MM.1S (cell line): ENCODE results near the gene SLC26A8.
"Not testable (repeated sequence)": the region's sequence is repeated elsewhere in the genome, so short reads cannot be mapped to it uniquely, and the experiment has no call there.

ENCODE experiments used
- DNase-seq: peaks from one replicate; pipeline ENCODE4 v3.0.0-alpha.2; 2015
- H2AFZ ChIP-seq: fragments of 300-600 bp; sonication (generic); 2 replicates; pipeline ENCODE4 v1.6.0; 2016; ENCODE audit warnings: antibody characterized with exemption, low read length
- H3F3A ChIP-seq: fragments of 300-600 bp; sonication (generic); 2 replicates; pipeline ENCODE4 v1.6.1; 2016; ENCODE audit warnings: mild to moderate bottlenecking, antibody characterized with exemption, low read length, moderate library complexity, mixed read lengths; ENCODE audit not compliant: insufficient read depth
- H3K27ac ChIP-seq: fragments of 300-600 bp; sonication (generic); 2 replicates; pipeline ENCODE4 v1.5.1; 2016; ENCODE audit warnings: mild to moderate bottlenecking, low read length
- H3K27me3 ChIP-seq: fragments of 300-600 bp; sonication (generic); replicated peaks from 2 replicates; pipeline ENCODE4 v1.6.0; 2016; ENCODE audit warnings: low read length; ENCODE audit not compliant: insufficient read depth
- H3K36me3 ChIP-seq: fragments of 300-600 bp; sonication (generic); replicated peaks from 2 replicates; pipeline ENCODE4 v1.6.1; 2016; ENCODE audit warnings: mild to moderate bottlenecking, low read length, mixed read lengths; ENCODE audit not compliant: insufficient read depth
- H3K4me1 ChIP-seq: fragments of 300-600 bp; sonication (generic); 2 replicates; pipeline ENCODE4 v1.6.1; 2016; ENCODE audit warnings: low read length, mixed read lengths
- H3K4me2 ChIP-seq: fragments of 300-600 bp; sonication (generic); 2 replicates; pipeline ENCODE4 v1.6.0; 2016; ENCODE audit warnings: low read depth, low read length
- H3K4me3 ChIP-seq: fragments of 300-600 bp; sonication (generic); 2 replicates; pipeline ENCODE4 v1.5.1; 2016; ENCODE audit warnings: low read length, mixed read lengths
- H3K79me2 ChIP-seq: fragments of 300-600 bp; sonication (generic); 2 replicates; pipeline ENCODE4 v1.6.1; 2016; ENCODE audit warnings: mixed run types, low read length, mixed read lengths
- H3K9ac ChIP-seq: fragments of 300-600 bp; sonication (generic); 2 replicates; pipeline ENCODE4 v1.6.1; 2016; ENCODE audit warnings: low read length, mixed read lengths
- H3K9me2 ChIP-seq: fragments of 300-600 bp; sonication (generic); replicated peaks from 2 replicates; pipeline ENCODE4 v1.6.1; 2016; ENCODE audit warnings: mild to moderate bottlenecking, low read length, mixed read lengths; ENCODE audit not compliant: insufficient read depth
- H3K9me3 ChIP-seq: fragments of 300-600 bp; sonication (generic); replicated peaks from 2 replicates; pipeline ENCODE4 v1.6.1; 2016; ENCODE audit warnings: mild to moderate bottlenecking, low read length, mixed read lengths; ENCODE audit not compliant: insufficient read depth
- H4K20me1 ChIP-seq: fragments of 300-600 bp; sonication (generic); 2 replicates; pipeline ENCODE4 v1.6.1; 2016; ENCODE audit warnings: mild to moderate bottlenecking, low read length, moderate library complexity, mixed read lengths; ENCODE audit not compliant: insufficient read depth
- CTCF ChIP-seq: fragments of 300-600 bp; sonication (generic); IDR thresholded peaks from 2 replicates; pipeline ENCODE4 v1.5.1; 2016; ENCODE audit warnings: antibody characterized with exemption, low read length, mixed read lengths
- EZH2 ChIP-seq: fragments of 300-600 bp; sonication (generic); optimal IDR thresholded peaks from 2 replicates; pipeline ENCODE3; 2017; ENCODE audit warnings: low read depth, mild to moderate bottlenecking, antibody characterized with exemption, low read length, mixed read lengths
- EZH2phosphoT487 ChIP-seq: fragments of 300-600 bp; sonication (generic); IDR thresholded peaks from 2 replicates; pipeline ENCODE4 v1.6.1; 2018; ENCODE audit warnings: antibody characterized with exemption, low read length

Gene SLC26A8

GRCh38 chr6:35916056-35916455 lies 108.4 kb downstream of the SLC26A8 start:
- H3K27ac ChIP-seq, result no peak overlapping the region
- H3K4me1 ChIP-seq, result peaks cover 8% of the 10 kb centered on the region
- no peak overlapping the region for H3K4me2 ChIP-seq
- H3K27me3 ChIP-seq, result no peaks in the 10 kb centered on the region
- H3K36me3 ChIP-seq, result peaks cover 5% of the 10 kb centered on the region
- H2AFZ ChIP-seq, result no peak overlapping the region
- H3K9ac ChIP-seq, result no peak overlapping the region
- no peaks in the 10 kb centered on the region for H3K9me3 ChIP-seq
- peaks cover 4% of the 10 kb centered on the region; the same call in 1 of the 2 replicates for H3F3A ChIP-seq
- peaks cover 89% of the 10 kb centered on the region for H3K79me2 ChIP-seq
- no peaks in the 10 kb centered on the region for H4K20me1 ChIP-seq
- H3K9me2 ChIP-seq, result no peaks in the 10 kb centered on the region
- TF ChIP-seq CTCF (no peak), EZH2phosphoT487 (no peak), EZH2 (no peak)
- no peak overlapping the region for H3K4me3 ChIP-seq
- no peak for DNase-seq

- no peak for DNase-seq
- Histone ChIP-seq H3K4me2 (no peak overlapping the region), H3K9me3 (no peaks in the 10 kb centered on the region), H3K36me3 (peaks cover 12% of the 10 kb centered on the region), H3K27ac (no peak overlapping the region), H3F3A (peaks cover 1% of the 10 kb centered on the region; the same call in 1 of the 2 replicates), H3K4me1 (peaks cover 8% of the 10 kb centered on the region), H3K9ac (no peak overlapping the region), H4K20me1 (no peaks in the 10 kb centered on the region), H3K27me3 (no peaks in the 10 kb centered on the region), H3K79me2 (peaks cover 95% of the 10 kb centered on the region), H2AFZ (no peak overlapping the region), H3K9me2 (no peaks in the 10 kb centered on the region), H3K4me3 (no peak overlapping the region)
- TF ChIP-seq CTCF (no peak), EZH2 (no peak), EZH2phosphoT487 (no peak)
These were observed 109.9 kb downstream of the SLC26A8 start for GRCh38 chr6:35914536-35914935.

GRCh38 chr6:35911871-35912653 lies 112.4 kb downstream of the SLC26A8 start:
- Histone ChIP-seq H3K9me3 (no peaks in the 10 kb centered on the region), H2AFZ (no peak overlapping the region), H3K4me2 (no peak overlapping the region), H3K4me3 (no peak overlapping the region), H3K9me2 (no peaks in the 10 kb centered on the region), H3K9ac (no peak overlapping the region), H3K27me3 (no peaks in the 10 kb centered on the region), H4K20me1 (no peaks in the 10 kb centered on the region), H3K27ac (no peak overlapping the region), H3K36me3 (peaks cover 16% of the 10 kb centered on the region), H3K79me2 (peaks cover 92% of the 10 kb centered on the region), H3K4me1 (no peaks in the 10 kb centered on the region; the same call in 1 of the 2 replicates), H3F3A (no peaks in the 10 kb centered on the region)
- no peak for DNase-seq
- TF ChIP-seq EZH2phosphoT487, result no peak
- no peak for TF ChIP-seq EZH2
- TF ChIP-seq CTCF, result no peak

GRCh38 chr6:35909571-35909970 lies 114.9 kb downstream of the SLC26A8 start:
- not testable (repeated sequence) for H3K9ac ChIP-seq, H3K9me3 ChIP-seq, H3K27ac ChIP-seq, H3K4me2 ChIP-seq, H3K9me2 ChIP-seq, H2AFZ ChIP-seq, H4K20me1 ChIP-seq, H3K27me3 ChIP-seq, H3K4me1 ChIP-seq, DNase-seq, H3K4me3 ChIP-seq, H3F3A ChIP-seq
- Histone ChIP-seq H3K36me3 (peaks cover 16% of the 10 kb centered on the region), H3K79me2 (peaks cover 96% of the 10 kb centered on the region)

- not testable (repeated sequence) for H3K4me3 ChIP-seq, H3K27ac ChIP-seq, H3K9ac ChIP-seq, H3K4me2 ChIP-seq, H3K9me2 ChIP-seq, H3K27me3 ChIP-seq, DNase-seq, H3K9me3 ChIP-seq, H4K20me1 ChIP-seq, H2AFZ ChIP-seq, H3K4me1 ChIP-seq, H3F3A ChIP-seq
- H3K36me3 ChIP-seq, result peaks cover 18% of the 10 kb centered on the region
- peaks cover 95% of the 10 kb centered on the region for H3K79me2 ChIP-seq
These were observed 115.6 kb downstream of the SLC26A8 start for GRCh38 chr6:35908753-35909401.
